Measurements from ENCODE around the gene PRR33.

The PRR33 gene

DNA sequence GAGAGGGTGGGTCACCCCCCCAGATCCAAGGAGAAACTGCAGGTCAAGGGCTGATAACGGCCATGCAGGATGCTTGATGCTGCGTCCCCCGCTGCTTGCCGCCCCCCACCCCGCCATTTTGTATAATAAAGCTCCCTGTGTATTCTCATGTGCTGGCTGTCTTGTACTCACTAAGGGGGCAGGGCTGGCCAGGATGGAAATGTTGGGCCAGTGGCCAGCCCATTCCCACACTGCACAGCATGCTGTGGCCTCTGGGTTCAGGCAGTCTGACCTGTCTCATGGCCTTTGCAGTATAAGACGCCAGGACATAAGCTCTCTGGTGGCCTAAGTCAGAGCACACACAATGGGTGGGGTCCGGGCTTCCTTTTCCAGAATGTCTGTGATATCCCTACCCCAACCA lies 421 bp upstream of the PRR33 start:
- no peak for DNase-seq (ENCODE audit: low read depth)
- TF ChIP-seq, protein P1, sequence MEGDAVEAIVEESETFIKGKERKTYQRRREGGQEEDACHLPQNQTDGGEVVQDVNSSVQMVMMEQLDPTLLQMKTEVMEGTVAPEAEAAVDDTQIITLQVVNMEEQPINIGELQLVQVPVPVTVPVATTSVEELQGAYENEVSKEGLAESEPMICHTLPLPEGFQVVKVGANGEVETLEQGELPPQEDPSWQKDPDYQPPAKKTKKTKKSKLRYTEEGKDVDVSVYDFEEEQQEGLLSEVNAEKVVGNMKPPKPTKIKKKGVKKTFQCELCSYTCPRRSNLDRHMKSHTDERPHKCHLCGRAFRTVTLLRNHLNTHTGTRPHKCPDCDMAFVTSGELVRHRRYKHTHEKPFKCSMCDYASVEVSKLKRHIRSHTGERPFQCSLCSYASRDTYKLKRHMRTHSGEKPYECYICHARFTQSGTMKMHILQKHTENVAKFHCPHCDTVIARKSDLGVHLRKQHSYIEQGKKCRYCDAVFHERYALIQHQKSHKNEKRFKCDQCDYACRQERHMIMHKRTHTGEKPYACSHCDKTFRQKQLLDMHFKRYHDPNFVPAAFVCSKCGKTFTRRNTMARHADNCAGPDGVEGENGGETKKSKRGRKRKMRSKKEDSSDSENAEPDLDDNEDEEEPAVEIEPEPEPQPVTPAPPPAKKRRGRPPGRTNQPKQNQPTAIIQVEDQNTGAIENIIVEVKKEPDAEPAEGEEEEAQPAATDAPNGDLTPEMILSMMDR (IDR thresholded peaks at IDR 0.05; ENCODE audit: insufficient read depth, low read depth, low read length, missing control alignments), result no peak
- no peak overlapping the region for H3K4me3 ChIP-seq (ENCODE audit: low read depth, low read length)

DNA sequence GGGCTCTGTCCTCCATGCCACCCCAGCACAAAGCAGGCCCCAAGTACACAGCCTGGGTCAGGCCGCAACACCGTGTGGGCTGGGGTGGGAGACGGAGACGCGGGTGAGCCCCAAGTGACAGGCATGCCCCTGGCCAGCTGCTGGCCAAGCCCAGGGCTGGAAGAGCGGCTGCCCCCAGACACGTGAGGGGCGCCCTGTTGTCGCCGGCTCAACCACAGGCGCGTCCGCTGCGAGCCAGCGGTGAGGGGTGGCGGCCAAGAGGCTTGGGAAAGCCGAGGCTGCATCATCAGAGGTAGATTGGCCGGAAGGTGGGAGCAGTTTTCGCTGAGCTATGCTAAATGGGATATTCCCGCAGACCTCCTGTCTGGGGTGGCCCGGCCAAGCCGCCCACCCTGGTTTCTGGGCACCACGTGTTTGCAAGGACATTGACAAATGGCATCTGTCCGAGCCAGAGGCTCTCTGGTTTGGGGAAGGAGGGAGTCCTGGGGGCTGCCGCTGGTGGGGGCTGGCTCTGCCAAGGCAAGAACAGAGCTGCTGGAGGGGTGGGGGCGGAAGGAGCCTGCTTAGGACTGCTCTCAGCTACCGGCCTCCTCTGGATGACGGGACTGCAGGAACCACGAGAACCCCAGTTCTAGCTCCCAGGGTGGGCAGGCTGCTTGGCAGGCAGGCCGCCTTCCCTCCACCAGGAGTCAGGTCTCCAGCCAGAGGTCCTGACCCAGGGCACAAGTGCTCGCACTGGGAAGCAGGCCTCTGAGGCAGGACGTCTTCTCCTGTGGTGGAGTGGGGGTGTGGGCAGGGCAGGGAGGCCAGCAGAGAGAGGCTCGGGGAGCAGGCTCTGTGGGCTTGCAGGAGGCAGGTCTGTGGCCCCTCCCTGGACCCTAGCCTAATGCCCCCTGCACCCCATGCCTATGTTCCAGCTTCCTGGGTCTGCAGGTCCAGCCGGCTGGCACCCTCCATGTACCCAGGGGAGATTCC lies 552 bp downstream of the PRR33 start:
- DNase-seq (ENCODE audit: low read depth), result no peak
- TF ChIP-seq, protein P1 (IDR thresholded peaks at IDR 0.05; ENCODE audit: insufficient read depth, low read depth, low read length, missing control alignments), result no peak
- no peak overlapping the region for H3K4me3 ChIP-seq (ENCODE audit: low read depth, low read length)

DNA sequence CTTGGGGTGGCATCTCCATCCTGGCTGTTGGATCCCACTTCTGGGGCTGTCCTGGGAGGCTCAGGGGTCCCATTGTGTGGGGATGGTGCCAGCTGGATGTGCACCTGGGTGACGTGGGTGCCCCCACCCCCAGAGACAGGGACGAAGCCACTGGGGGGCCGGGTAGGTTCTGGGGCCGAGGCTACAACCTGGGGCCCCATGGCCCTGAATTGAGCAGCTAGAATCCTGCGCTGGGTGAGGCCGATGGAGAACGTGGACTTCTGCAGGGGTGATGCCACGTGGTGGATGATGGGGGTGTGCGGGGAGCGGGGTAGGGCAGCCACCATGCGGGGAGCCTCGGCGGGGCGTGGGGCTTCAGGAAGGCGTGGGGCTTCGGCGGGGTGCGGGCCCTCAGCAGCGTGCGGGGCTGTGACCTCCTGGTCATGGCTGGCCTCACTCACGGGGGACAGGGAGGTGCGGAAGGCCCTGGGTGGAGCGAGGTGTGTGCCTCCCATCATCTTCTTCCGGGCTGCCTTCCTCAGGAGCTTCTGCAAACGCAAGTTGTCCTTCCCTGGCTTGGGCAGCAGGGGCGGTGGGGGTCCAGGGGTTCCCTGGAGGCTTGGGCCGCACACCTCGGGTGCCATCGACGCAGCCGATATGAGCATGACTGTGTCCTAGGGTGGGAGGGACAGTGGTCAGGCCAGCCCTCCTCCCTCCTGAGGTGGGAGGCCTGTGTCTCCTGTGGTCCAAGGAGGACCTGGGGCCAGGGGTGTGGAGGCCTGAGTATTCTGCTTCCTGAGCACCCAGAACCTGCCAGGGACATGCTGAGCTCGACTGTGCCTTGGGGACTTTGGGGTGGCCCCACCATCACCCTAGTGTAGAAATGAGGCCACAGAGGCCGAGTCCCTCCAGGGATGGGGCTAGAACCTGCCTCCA lies 1.5 kb downstream of the PRR33 start:
- H3K4me3 ChIP-seq (ENCODE audit: low read depth, low read length), result no peak overlapping the region
- TF ChIP-seq, protein P1 (IDR thresholded peaks at IDR 0.05; ENCODE audit: insufficient read depth, low read depth, low read length, missing control alignments), result no peak

DNA sequence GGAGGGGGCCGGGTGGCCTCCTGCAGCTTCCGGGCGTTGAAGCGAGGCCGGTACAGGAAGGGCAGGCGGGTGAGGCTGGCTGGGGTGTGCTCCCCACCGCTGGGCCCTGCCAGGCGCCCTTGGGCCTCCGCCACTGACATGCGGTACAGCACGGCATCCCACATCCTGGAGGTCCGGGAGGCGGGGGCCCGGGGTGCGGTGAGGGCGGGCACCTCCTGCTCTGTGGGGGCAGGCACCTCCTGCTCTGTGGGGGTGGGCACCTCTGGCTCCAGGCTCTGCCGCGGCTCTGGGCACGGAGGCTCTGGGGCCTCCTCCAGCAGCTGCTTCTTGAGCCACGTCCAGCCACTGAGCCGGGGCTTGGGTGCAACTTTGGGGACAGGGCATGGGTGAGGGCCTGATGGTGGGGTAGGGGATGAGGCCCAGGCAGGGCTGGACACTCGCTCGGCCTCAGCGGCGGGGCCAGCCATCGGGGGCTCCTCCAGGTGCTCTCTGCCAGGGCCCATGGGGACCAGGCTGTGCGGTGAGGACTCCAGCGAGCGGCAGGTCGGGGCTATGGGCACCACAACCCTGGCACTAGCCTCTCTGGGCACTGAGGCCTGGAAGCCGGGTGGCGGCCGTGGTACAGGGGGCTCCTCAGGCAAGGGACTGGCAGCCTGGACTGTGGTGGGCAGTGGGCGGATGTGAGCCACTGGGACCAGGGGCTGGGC lies 2.3 kb downstream of the PRR33 start:
- H3K4me3 ChIP-seq (ENCODE audit: low read depth, low read length), result no peak overlapping the region
- no peak for DNase-seq (ENCODE audit: low read depth)
- TF ChIP-seq, protein P1 (IDR thresholded peaks at IDR 0.05; ENCODE audit: insufficient read depth, low read depth, low read length, missing control alignments), result no peak

More for the DNA sequence above, 1.5 kb downstream of the PRR33 start:
- DNase-seq (ENCODE audit: low read depth), result no peak

DNA sequence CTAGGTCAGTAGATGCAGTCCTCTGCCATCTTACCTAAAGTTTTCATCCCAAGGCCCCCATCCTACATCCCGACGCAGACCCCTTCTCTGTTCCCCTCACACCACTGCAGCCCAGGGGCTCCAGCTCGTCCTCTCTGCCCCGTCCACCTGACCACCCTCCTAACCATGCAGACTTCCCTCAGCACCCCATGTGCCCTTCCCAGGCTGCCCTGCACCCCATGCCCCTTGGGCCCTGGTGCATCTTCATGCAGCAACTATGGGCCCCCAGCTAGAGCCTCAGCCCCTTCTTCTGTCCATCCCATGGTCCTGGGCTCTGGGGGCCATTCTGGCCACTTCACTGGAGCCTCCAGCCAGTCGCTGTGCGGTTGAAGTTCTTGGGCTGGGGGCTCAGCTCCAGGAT lies 2.9 kb downstream of the PRR33 start:
- H3K4me3 ChIP-seq (ENCODE audit: low read depth, low read length), result no peak overlapping the region
- DNase-seq (ENCODE audit: low read depth), result no peak
- TF ChIP-seq, protein P1 (IDR thresholded peaks at IDR 0.05; ENCODE audit: insufficient read depth, low read depth, low read length, missing control alignments), result no peak

DNA sequence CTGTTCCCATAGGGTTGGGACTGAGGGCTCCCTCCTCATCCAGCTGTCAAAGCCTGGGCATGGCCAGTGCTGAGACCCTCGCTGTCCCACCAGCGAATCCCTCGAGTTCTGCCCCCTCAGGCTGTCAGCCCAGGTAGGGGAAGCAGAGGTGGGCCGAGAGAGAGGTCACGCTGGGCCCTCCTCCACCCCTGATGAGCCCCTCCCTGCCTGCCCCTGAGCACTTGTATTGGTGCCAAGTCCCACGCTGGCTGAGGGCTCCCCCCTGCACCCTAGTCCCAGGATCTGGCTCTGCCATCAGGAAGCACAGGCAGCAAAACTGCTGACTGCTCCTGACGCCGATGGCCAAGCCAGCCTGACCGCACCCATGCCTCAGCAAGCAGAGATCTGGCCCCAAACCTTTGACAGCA lies 3.3 kb downstream of the PRR33 start:
- no peak overlapping the region for H3K4me3 ChIP-seq (ENCODE audit: low read depth, low read length)
- TF ChIP-seq, protein P1 (IDR thresholded peaks at IDR 0.05; ENCODE audit: insufficient read depth, low read depth, low read length, missing control alignments), result no peak
- no peak for DNase-seq (ENCODE audit: low read depth)
